WERI-Rb-1 (cell line): Measurements from ENCODE around the gene FBXO38.

Experiments
- DNase-seq: peaks from one replicate; pipeline ENCODE4 v3.0.0-alpha.2; 2020
- H3K27ac ChIP-seq: fragments of 250-450 bp; sonication (Bioruptor Pico); 2 replicates; pipeline ENCODE4 v1.5.1; 2020; ENCODE audit warnings: mild to moderate bottlenecking, moderate library complexity
- H3K27me3 ChIP-seq: fragments of 250-450 bp; sonication (Bioruptor Pico); 2 replicates; pipeline ENCODE4 v1.5.1; 2021; ENCODE audit warnings: mild to moderate bottlenecking, low read depth, moderate library complexity; ENCODE audit not compliant: insufficient read depth, severe bottlenecking
- H3K36me3 ChIP-seq: fragments of 250-450 bp; sonication (Bioruptor Pico); 2 replicates; pipeline ENCODE4 v1.5.1; 2020; ENCODE audit warnings: mild to moderate bottlenecking, moderate library complexity
- H3K4me3 ChIP-seq: 2 replicates; pipeline ENCODE4 v1.5.1; 2011; ENCODE audit warnings: low read depth, mild to moderate bottlenecking, control low read depth, low read length
- H3K9me3 ChIP-seq: fragments of 250-450 bp; sonication (Bioruptor Pico); 2 replicates; pipeline ENCODE4 v1.5.1; 2021; ENCODE audit warnings: mild to moderate bottlenecking, moderate library complexity; ENCODE audit not compliant: severe bottlenecking
- TF ChIP-seq, protein P1 (sequence below): IDR thresholded peaks from 2 replicates; pipeline ENCODE4 v1.5.1; 2011; ENCODE audit warnings: low read depth, mild to moderate bottlenecking, control low read depth, inconsistent platforms, low read length

FBXO38 gene

GRCh38 chr5:148482697-148483462 lies 99.1 kb downstream of the FBXO38 start:
- TF ChIP-seq, protein P1, sequence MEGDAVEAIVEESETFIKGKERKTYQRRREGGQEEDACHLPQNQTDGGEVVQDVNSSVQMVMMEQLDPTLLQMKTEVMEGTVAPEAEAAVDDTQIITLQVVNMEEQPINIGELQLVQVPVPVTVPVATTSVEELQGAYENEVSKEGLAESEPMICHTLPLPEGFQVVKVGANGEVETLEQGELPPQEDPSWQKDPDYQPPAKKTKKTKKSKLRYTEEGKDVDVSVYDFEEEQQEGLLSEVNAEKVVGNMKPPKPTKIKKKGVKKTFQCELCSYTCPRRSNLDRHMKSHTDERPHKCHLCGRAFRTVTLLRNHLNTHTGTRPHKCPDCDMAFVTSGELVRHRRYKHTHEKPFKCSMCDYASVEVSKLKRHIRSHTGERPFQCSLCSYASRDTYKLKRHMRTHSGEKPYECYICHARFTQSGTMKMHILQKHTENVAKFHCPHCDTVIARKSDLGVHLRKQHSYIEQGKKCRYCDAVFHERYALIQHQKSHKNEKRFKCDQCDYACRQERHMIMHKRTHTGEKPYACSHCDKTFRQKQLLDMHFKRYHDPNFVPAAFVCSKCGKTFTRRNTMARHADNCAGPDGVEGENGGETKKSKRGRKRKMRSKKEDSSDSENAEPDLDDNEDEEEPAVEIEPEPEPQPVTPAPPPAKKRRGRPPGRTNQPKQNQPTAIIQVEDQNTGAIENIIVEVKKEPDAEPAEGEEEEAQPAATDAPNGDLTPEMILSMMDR = peak; percentile 78
- peak; percentile 48 for DNase-seq
- Histone ChIP-seq H3K27me3 (peaks cover 16% of the 10 kb centered on the region), H3K36me3 (no peaks in the 10 kb centered on the region), H3K9me3 (no peaks in the 10 kb centered on the region), H3K4me3 (no peak overlapping the region), H3K27ac (no peak overlapping the region)

DNA sequence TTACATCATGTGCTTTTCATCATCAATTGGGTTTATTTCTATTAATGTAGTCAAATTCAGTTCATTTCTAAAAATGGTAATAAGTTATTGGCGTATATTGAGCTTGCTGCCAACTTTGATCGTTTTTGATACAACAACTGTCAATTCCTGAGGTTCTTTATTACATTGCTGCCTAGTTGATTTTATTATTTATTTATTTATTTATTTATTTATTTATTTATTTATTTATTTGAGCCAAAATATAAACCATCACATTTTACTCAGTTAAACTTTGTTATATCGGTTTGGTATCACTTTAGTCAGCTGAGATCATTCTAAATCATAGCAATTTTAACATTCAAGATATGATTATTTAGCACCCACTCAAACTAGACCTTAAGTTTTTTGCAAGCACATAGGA lies 100.0 kb downstream of the FBXO38 start:
- TF ChIP-seq, protein P1 = no peak
- DNase-seq = no peak
- H3K27ac ChIP-seq = no peak overlapping the region
- no peak overlapping the region for H3K4me3 ChIP-seq
- peaks cover 16% of the 10 kb centered on the region for H3K27me3 ChIP-seq
- no peaks in the 10 kb centered on the region for H3K36me3 ChIP-seq
- no peaks in the 10 kb centered on the region for H3K9me3 ChIP-seq

DNA sequence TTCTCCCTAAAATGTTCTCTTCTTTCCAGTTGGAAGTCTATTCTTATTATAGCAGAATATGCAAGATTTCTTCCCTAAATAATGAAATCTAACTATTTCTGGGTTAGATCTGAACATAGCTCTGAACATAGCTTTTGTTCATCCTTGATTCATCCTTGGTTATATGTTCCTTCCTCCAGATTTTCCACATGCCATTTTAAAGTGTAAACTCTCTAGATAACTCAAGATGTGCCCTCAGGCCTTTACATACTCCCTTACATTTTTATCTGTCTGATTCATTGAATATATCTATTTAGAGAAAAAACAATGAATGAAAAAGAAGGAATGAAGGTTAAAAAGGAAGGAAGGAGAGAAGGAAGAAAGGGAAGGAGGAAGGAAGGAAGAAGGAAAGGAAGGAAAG lies 100.9 kb downstream of the FBXO38 start:
- H3K27me3 ChIP-seq = peaks cover 13% of the 10 kb centered on the region
- TF ChIP-seq, protein P1 = no peak
- H3K9me3 ChIP-seq = no peaks in the 10 kb centered on the region
- no peaks in the 10 kb centered on the region for H3K36me3 ChIP-seq
- no peak overlapping the region for H3K4me3 ChIP-seq
- no peak for DNase-seq
- H3K27ac ChIP-seq = no peak overlapping the region

GRCh38 chr5:148486456-148486855 lies 102.7 kb downstream of the FBXO38 start:
- Histone ChIP-seq H3K9me3 (no peaks in the 10 kb centered on the region), H3K36me3 (no peaks in the 10 kb centered on the region), H3K27me3 (peaks cover 14% of the 10 kb centered on the region), H3K4me3 (no peak overlapping the region), H3K27ac (no peak overlapping the region)
- TF ChIP-seq, protein P1 = no peak
- DNase-seq = no peak

- TF ChIP-seq, protein P1 = no peak
- DNase-seq = no peak
- Histone ChIP-seq H3K27ac (no peak overlapping the region), H3K36me3 (no peaks in the 10 kb centered on the region), H3K4me3 (no peak overlapping the region), H3K9me3 (no peaks in the 10 kb centered on the region), H3K27me3 (peaks cover 14% of the 10 kb centered on the region)
These were observed 105.0 kb downstream of the FBXO38 start for GRCh38 chr5:148488757-148489156.
